Neuronal stem cell (in vitro differentiated cells): ENCODE results near the gene KIF6.

Source experiments
- DNase-seq: peaks from one replicate; pipeline ENCODE4 v3.0.0-alpha.2; 2013; ENCODE audit warnings: low spot score
- H2AFZ ChIP-seq: one replicate; pipeline ENCODE4 v1.6.1; 2013; ENCODE audit warnings: mild to moderate bottlenecking, low read length, inconsistent platforms
- H2AK5ac ChIP-seq: 2 replicates; pipeline ENCODE4 v1.6.1; 2013; ENCODE audit warnings: low read depth, mild to moderate bottlenecking, inconsistent platforms, low read length, moderate library complexity, mixed read lengths
- H2BK120ac ChIP-seq: 2 replicates; pipeline ENCODE4 v1.6.1; 2013; ENCODE audit warnings: low read depth, mild to moderate bottlenecking, inconsistent platforms, low read length, moderate library complexity, mixed read lengths
- H2BK12ac ChIP-seq: one replicate; pipeline ENCODE4 v1.6.1; 2013; ENCODE audit warnings: low read length, inconsistent platforms
- H2BK15ac ChIP-seq: 2 replicates; pipeline ENCODE4 v1.6.1; 2013; ENCODE audit warnings: mild to moderate bottlenecking, low read length, inconsistent platforms, mixed read lengths
- H2BK5ac ChIP-seq: one replicate; pipeline ENCODE4 v1.6.1; 2013; ENCODE audit warnings: inconsistent platforms, mild to moderate bottlenecking, low read length, moderate library complexity
- H3K14ac ChIP-seq: one replicate; pipeline ENCODE4 v1.6.1; 2013; ENCODE audit warnings: low read length, inconsistent platforms
- H3K18ac ChIP-seq: 2 replicates; pipeline ENCODE4 v1.6.1; 2013; ENCODE audit warnings: low read length, inconsistent platforms
- H3K23ac ChIP-seq: 2 replicates; pipeline ENCODE4 v1.6.1; 2013; ENCODE audit warnings: low read depth, mild to moderate bottlenecking, mixed read lengths, low read length, inconsistent platforms; ENCODE audit not compliant: poor library complexity
- H3K27ac ChIP-seq: replicated peaks from 3 replicates; pipeline ENCODE4 v1.5.1; 2013; ENCODE audit warnings: low read length, inconsistent platforms
- H3K27me3 ChIP-seq, 3 experiments: 2 replicates each; pipeline ENCODE4 v1.6.1; 2013; ENCODE audit warnings: low read length in 3 of 3, mild to moderate bottlenecking in 2 of 3, inconsistent platforms in 1 of 3, low read depth in 1 of 3, mixed read lengths in 1 of 3, moderate library complexity in 1 of 3; ENCODE audit not compliant: control insufficient read depth in 3 of 3, insufficient read depth in 3 of 3
- H3K36me3 ChIP-seq, 2 donors: replicated peaks in 1 of 2; 2 replicates each; pipeline ENCODE4 v1.6.1; 2013; ENCODE audit warnings: low read length in 2 of 2; ENCODE audit not compliant: control insufficient read depth in 2 of 2, insufficient read depth in 2 of 2
- H3K4ac ChIP-seq: 2 replicates; pipeline ENCODE4 v1.6.1; 2013; ENCODE audit warnings: inconsistent platforms, mild to moderate bottlenecking, low read length, moderate library complexity
- H3K4me1 ChIP-seq, 2 donors: 1 replicate in 1 of 2; 2 replicates in 1 of 2; pipeline ENCODE4 v1.6.1; 2013; ENCODE audit warnings: low read length in 2 of 2, low read depth in 1 of 2; ENCODE audit not compliant: control insufficient read depth in 2 of 2, insufficient read depth in 1 of 2
- H3K4me2 ChIP-seq: one replicate; pipeline ENCODE4 v1.6.1; 2013; ENCODE audit warnings: mild to moderate bottlenecking, low read length, inconsistent platforms; ENCODE audit not compliant: insufficient read depth, poor library complexity, severe bottlenecking
- H3K4me3 ChIP-seq, 2 donors: 2 replicates each; pipeline ENCODE4 v1.5.1; 2013; ENCODE audit warnings: low read length in 2 of 2, mild to moderate bottlenecking in 2 of 2, inconsistent platforms in 1 of 2, moderate library complexity in 1 of 2
- H3K79me1 ChIP-seq: one replicate; pipeline ENCODE4 v1.6.1; 2013; ENCODE audit warnings: low read depth, mild to moderate bottlenecking, inconsistent platforms, low read length, moderate library complexity
- H3K9ac ChIP-seq: one replicate; pipeline ENCODE4 v1.6.1; 2013; ENCODE audit warnings: mild to moderate bottlenecking, low read depth, low read length, inconsistent platforms; ENCODE audit not compliant: poor library complexity
- H3K9me3 ChIP-seq, 2 donors: replicated peaks in 1 of 2; 2 replicates each; pipeline versions ENCODE3 to v1.6.1; 2013; ENCODE audit warnings: low read length in 2 of 2, mild to moderate bottlenecking in 2 of 2, inconsistent platforms in 1 of 2, low read depth in 1 of 2, mixed read lengths in 1 of 2, moderate library complexity in 1 of 2; ENCODE audit not compliant: control insufficient read depth in 2 of 2, insufficient read depth in 1 of 2
- H4K8ac ChIP-seq: one replicate; pipeline ENCODE4 v1.6.1; 2013; ENCODE audit warnings: low read depth, mild to moderate bottlenecking, inconsistent platforms, low read length, moderate library complexity
- H4K91ac ChIP-seq: one replicate; pipeline ENCODE4 v1.6.1; 2013; ENCODE audit warnings: low read length, low read depth, mild to moderate bottlenecking, inconsistent platforms; ENCODE audit not compliant: poor library complexity
- WGBS, 2 donors: extraction: QIAGEN DNeasy Blood & Tissue Kit; methylation state at CpG; one replicate each; pipeline ENCODE4 v1.1.7; 2013; ENCODE audit warnings: missing lambda C conversion rate in 2 of 2, mixed read lengths in 1 of 2; ENCODE audit not compliant: insufficient read length in 2 of 2, insufficient replicate concordance in 1 of 2; ENCODE audit errors: extremely low coverage in 2 of 2; 5-methylcytosine and 5-hydroxymethylcytosine counted together

The KIF6 gene

DNA sequence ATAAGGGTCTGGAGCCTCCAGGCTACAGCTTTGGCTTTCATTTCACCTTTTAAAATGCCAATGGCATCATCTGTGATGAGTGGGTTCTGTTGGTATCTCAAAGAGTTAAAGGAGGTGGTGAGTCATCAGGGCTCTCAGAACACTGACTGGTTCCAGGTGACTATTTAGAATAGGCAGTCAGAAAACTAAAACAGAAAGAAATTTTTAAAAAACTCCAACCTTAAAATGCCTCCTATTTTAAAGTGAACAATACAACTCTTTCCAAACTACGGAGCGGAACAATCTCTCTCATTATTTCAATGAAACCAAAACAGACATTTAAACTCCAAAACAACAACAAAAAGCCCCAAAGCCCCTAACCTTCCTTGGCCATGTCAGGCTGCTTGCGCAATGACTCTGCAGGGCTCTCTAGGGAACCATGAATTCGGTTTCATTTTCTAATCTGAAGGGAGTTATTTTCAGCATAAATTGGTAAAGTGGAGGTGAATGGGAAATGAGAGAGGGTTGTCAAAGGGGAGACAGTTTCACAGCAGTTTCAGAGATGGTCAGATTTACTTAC is 194.9 kb downstream of the KIF6 start:
- Histone ChIP-seq H3K23ac (no peak overlapping the region), H2AK5ac (no peak overlapping the region), H2AFZ (no peak overlapping the region), H3K4ac (no peak overlapping the region), H3K27me3 (no peaks in the 10 kb centered on the region), H3K4me1 (no peaks in the 10 kb centered on the region), H3K4me2 (no peak overlapping the region), H4K8ac (no peak overlapping the region), H2BK120ac (no peak overlapping the region), H2BK12ac (no peak overlapping the region), H3K36me3 (no peaks in the 10 kb centered on the region), H3K79me1 (no peaks in the 10 kb centered on the region), H2BK5ac (no peak overlapping the region), H3K18ac (no peak overlapping the region), H4K91ac (no peak overlapping the region), H3K9me3 (peaks cover 3 to 4% of the 10 kb centered on the region in 2 donors), H3K9ac (no peak overlapping the region), H2BK15ac (no peak overlapping the region), H3K4me3 (no peak overlapping the region), H3K14ac (no peak overlapping the region), H3K27ac (no peak overlapping the region)
- no CpG with 5 or more reads among the region's 4 CpGs for WGBS, 2 donors
- DNase-seq = no peak

DNA sequence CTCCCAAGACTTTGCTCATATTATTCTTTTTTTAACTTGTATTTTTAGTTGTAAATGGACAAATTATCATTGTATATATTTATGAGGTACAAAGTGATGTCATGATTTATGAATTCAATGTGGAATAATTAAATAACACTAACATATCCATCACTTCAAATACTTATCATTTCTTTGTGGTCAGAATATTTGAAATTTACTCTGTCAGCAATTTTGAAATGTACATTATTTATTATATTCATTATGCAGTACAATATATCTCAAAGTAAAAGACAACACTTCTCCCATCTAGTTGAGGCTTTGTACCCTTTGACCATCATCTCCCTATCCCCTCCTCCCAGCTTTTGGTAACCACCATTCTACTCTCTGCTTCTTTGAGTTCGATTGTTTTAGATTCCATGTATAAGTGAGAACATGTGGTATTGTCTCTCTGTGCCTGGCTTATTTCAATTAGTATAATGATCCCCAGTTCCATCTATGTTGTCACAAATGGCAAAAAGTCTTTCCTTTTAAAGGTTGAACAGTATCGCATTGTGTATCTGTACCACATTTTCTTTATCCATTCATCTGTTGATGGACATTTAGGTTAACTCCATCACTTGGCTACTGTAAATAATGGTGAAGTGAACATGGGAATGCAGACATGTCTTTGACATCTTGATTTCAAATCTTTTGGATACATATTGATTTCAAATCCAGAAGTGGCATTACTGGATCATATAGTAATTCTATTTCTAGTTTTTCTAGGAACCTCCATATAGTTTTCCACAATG is 197.2 kb downstream of the KIF6 start:
- Histone ChIP-seq H3K18ac (no peak overlapping the region), H2BK12ac (no peak overlapping the region), H2BK5ac (no peak overlapping the region), H3K23ac (no peak overlapping the region), H3K36me3 (no peaks in the 10 kb centered on the region), H3K27me3 (no peaks in the 10 kb centered on the region), H3K27ac (no peak overlapping the region), H2AK5ac (no peak overlapping the region), H3K14ac (no peak overlapping the region), H2BK120ac (no peak overlapping the region), H3K79me1 (no peaks in the 10 kb centered on the region), H3K9me3 (peaks cover 3 to 4% of the 10 kb centered on the region in 2 donors), H3K9ac (no peak overlapping the region), H2AFZ (no peak overlapping the region), H3K4me2 (no peak overlapping the region), H3K4me3 (no peak overlapping the region), H4K91ac (no peak overlapping the region), H3K4ac (no peak overlapping the region), H4K8ac (no peak overlapping the region), H3K4me1 (no peaks in the 10 kb centered on the region), H2BK15ac (no peak overlapping the region)
- no peak for DNase-seq
- no CpG with 5 or more reads among the region's 2 CpGs for WGBS, 2 donors

DNA sequence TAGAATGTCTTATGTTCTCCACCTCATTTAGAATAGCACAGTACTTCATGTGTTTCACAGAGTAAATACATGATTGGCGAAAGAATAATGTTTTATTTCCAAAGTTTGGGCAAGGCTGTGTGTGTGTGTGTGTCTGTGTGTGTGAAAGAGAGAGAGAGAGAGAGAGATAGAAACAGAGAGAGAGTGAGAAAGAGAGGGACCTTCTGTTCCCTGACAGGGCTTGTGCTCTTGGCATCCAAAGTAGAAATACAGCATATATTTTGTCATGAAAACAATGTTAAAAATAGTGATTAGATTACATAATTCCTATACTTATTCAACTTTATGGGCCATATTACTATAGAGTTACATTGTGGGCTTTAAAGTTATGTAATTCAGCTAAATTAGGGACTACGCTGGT is 201.2 kb downstream of the KIF6 start:
- Histone ChIP-seq H2AFZ (no peak overlapping the region), H3K36me3 (no peaks in the 10 kb centered on the region), H2BK15ac (no peak overlapping the region), H4K8ac (no peak overlapping the region), H3K79me1 (no peaks in the 10 kb centered on the region), H3K4me2 (no peak overlapping the region), H3K27ac (no peak overlapping the region), H3K4me1 (no peaks in the 10 kb centered on the region), H3K18ac (no peak overlapping the region), H2BK120ac (no peak overlapping the region), H3K27me3 (peaks cover 0 to 5% (median 0%) of the 10 kb centered on the region in 3 experiments), H3K23ac (no peak overlapping the region), H3K14ac (no peak overlapping the region), H3K4ac (no peak overlapping the region), H2AK5ac (no peak overlapping the region), H3K9me3 (no peaks in the 10 kb centered on the region), H2BK12ac (no peak overlapping the region), H3K9ac (no peak overlapping the region), H3K4me3 (no peak overlapping the region), H2BK5ac (no peak overlapping the region), H4K91ac (no peak overlapping the region)
- DNase-seq = no peak
- no CpG with 5 or more reads among the region's 2 CpGs for WGBS, 2 donors

DNA sequence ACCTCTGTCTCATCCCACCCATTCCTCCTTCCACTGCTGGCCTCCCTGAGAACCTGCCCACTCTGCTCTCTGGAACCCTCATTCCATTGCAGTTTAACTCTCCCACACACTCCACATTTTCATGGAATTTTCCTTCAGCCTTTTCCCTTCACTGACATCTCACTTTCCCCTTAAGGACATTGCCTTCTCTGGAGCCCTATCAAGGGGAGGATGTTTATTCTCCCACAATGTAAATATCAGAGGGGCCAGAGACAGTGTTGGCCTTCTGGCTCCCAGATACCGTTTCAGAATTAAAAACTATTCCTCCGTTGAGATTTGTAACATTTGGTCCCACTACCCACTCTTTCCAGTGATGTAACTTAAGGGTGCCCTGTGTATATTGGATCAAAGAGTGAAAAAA is 203.2 kb downstream of the KIF6 start:
- H3K14ac ChIP-seq = no peak overlapping the region
- H2BK12ac ChIP-seq = no peak overlapping the region
- no peak overlapping the region for H2AFZ ChIP-seq
- H3K36me3 ChIP-seq = no peaks in the 10 kb centered on the region
- H2BK15ac ChIP-seq = no peak overlapping the region
- H3K4me1 ChIP-seq = no peaks in the 10 kb centered on the region
- no peaks in the 10 kb centered on the region for H3K79me1 ChIP-seq
- H3K27ac ChIP-seq = no peak overlapping the region
- H2AK5ac ChIP-seq = no peak overlapping the region
- no peaks in the 10 kb centered on the region for H3K9me3 ChIP-seq
- H4K8ac ChIP-seq = no peak overlapping the region
- no peak overlapping the region for H3K4me3 ChIP-seq
- H3K4me2 ChIP-seq = no peak overlapping the region
- H3K23ac ChIP-seq = no peak overlapping the region
- H2BK120ac ChIP-seq = no peak overlapping the region
- H3K9ac ChIP-seq = no peak overlapping the region
- WGBS, 2 donors = no CpG with 5 or more reads among the region's 2 CpGs
- no peak overlapping the region for H4K91ac ChIP-seq
- H2BK5ac ChIP-seq = no peak overlapping the region
- DNase-seq = no peak
- H3K4ac ChIP-seq = no peak overlapping the region
- no peak overlapping the region for H3K18ac ChIP-seq
- peaks cover 0 to 5% (median 0%) of the 10 kb centered on the region in 3 experiments for H3K27me3 ChIP-seq
